HG03045 (cell line): Measurements from ENCODE around the gene CSTB.

ENCODE experiments used
- ATAC-seq: cut with Tn5 transposase; IDR thresholded peaks from one replicate; pipeline ENCODE4 v1.9.1; 2021; ENCODE audit warnings: mild to moderate bottlenecking, moderate library complexity; ENCODE audit not compliant: unreplicated experiment

Gene CSTB

DNA sequence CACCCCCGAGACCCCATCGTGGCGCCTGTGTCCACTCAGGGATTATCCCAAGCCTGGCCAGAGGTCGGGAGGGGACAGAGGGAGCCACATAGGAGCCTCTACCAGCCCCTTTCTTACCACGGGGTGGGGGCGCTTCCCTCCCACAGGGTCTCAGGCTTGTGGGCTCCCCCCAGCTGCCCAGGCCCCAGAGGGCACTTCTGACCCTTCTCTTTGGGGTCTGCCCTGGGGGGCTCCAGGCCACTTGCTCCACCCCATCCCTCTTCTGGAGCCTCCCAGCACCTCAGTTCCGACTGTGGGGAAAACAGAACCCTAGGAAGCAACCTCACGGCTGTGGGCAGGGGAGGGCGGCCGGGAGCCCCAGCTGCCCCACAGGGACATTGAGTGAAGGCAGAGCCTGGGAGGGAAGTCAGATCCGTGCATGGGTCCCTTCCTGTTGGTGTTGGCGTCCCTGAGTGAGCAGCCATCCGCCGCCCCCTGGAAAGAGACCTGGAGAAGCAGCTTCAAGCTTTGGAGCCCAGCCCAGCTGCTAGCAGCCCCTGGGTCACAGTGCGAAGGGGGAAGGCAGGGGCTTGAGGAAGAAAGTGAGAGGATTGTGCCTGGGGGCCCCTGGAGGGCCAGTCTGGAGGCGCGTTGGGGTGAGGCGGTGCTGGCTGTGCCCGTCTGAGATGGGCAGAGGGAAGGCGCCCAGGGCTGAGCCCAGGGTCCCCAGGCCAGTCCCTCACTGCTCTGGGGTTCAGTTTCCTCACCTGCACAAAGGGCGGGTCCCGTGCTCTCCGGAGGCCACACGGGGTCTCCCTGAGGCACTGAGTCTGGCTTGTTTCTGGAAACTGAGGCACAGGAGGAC is 35.4 kb upstream of the CSTB start:
- no peak for ATAC-seq

DNA sequence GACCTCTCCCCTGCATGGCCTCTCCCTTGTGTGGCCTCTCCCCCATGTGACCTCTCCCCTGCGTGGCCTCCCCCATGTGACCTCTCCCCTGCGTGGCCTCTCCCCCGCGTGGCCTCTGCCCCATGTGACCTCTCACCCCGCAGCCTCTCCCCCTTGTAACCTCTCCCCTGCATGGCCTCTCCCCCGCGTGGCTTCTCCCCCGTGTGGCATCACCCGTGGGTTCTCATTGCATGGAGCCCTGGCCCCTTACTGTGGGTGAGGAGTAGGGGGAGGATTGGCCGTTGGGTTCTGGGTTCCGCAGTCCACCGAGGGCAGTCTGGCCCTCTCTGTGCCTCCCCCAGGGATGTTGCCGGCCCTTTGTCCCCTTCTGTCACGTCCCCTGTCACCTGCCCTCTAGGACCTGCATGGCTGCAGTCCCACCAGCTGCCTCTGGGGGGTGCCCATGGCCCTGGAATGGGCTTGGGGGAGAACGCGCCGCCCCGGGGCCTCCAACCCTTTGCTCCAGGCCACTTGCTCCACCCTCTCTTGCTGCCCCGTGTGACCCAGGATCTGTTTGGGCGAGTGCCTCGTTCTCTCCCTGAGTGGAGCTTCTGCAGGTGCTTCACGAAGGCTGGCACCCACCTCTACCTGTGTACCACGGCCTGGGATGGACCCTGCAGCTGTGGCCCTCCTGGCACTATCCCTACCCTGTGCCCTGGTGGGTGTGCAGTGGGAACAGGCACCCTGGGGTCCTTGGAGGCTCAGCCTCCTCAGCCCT is 34.6 kb upstream of the CSTB start:
- no peak for ATAC-seq

DNA sequence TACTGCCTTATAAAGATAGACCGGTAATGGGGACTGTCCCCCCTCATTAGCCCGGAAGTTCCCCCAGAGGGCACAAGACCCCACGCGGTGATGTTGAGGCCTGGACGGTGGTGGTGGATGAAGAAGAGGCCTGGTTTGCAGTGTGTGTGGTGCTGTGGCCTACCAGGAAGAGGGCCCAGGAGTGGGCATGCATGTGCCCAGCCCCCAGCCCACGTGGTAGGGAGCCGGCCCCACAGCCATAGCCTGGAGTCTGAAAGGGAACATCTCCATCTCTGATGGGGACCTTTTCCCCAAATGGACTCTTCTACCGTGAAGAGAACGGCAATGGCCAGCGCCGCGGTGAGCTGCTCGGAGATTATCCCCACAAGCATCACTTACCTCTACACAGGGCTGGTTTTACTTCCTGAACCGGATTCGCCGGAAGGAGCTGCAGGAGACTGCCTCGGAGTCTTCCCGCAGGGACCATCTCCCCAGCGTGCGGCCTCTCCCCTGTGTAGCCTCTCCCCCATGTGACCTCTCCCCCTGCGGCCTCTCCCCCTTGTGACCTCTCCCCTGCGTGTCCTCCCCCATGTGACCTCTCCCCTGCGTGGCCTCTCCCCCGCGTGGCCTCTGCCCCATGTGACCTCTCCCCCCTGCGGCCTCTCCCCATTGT is 33.9 kb upstream of the CSTB start:
- ATAC-seq, result no peak

DNA sequence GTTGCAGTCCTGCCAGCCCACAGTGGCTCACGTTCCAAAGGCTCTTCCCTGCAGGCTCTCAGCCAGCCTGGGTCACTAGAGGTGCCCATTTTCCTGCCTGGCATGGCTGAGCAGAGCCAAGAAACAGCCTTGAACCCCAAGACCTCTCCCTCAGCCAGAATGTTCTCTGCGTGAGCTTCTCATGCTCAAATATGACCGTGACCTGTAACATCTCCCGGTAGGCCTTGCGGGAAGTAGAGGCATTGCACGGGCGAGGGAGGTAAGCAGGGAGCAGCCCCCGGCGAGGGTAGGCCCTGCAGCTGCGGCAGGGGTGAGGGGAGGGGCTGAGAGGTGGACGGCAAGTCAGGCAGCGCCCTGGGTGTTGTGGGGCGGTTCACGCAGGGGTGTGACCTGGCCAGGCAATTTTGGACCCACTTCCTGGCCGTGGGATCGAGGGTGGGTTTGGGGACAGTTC is 33.3 kb upstream of the CSTB start:
- ATAC-seq, result no peak

DNA sequence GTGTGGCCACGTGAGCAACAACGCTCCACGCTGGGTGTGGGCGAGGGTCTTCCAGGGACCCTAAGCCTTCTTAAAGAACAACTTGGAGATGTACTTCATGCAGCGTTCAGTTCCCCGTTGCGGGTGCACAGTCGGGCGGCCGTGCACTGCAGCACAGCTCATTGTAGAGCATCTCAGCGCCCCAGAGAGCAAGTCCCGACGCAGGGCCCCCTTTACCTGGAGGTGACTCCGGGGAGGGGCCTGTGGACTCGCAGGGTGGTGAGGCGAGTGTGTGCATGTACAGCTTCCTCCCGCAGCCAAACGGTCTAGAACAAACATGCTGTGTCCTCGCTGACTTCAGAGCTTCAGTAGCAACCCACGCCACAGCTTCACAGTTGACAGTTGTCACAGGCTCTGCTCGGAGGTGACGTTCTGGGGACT is 32.7 kb upstream of the CSTB start:
- ATAC-seq, result no peak

DNA sequence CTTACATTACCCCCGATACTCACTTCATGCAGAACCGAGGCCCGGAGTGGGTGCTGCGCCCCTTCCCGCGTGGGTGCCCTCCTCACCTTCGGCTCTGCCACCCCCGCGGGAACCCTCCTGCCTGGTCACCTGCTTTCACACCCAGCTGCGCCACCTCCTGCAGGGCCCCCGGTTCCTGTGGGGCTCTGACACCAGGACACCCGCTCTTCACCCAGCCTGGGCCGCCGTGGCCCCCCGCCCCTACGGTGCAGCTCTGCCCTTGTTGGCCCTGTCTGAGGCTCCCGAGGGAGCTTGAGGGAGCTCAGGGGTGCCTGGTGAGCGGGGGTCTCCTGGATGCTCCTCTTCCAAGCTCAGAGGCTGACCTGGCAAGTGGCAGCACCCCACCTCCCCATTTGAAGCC is 32.3 kb upstream of the CSTB start:
- no peak for ATAC-seq

DNA sequence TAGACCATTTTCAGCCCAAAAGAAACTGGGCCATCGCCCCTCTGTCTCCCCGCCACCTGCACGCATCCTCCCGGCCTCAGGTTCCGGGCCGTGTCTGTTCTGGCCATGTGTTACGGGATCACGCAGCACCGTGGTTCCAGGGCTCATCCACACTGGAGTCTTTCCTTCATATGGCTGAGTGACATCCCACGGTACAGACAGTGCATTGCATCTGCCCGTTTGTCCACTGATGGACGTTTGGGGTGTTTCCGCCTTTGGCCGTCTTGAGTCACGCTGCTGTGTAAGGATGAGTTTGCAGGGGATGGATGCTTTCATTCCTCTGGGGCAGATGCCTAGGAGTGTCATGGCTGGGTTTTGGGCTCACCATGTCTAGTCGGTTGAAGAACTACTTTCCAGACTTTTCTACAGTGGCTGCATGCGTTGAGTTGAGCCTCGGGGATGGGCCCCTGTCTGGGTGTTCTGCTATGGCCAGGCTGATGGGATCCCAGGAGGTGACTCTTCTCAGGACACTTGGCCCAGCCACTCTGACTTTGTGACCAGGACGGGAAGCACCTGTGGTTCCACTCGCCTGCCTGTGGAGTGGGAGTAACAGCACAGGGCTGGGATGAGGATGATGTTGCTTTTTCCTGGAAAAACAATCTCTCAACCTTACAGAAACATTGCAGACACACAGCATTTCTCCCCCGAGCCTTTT is 30.1 kb upstream of the CSTB start:
- ATAC-seq, result peak; percentile 6

DNA sequence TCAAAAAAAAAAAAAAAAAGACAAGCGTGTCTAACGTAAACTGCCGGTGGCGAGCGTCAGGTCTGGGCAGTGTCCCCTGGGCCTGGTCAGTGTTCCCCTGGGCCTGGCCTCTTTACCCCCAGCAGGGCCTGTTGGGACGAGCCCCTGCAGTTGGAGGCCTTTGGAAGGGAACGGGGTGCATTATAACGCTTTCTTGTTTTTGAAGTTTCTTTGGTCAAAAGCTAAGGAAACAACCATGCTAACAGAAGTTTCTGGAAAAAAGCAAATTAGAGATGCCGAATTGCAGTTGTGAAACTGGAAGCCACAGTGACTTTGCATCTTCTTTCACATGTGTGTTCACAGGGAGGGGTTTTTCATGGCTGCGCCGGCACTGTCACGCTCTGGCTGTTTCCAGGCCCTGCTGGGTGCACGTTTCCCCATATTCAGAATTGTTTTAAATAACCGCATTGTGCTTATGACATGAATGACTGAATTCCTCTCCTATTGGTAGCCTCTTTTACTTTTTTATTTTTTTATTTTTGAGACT is 29.2 kb upstream of the CSTB start:
- ATAC-seq, result peak; percentile 71

DNA sequence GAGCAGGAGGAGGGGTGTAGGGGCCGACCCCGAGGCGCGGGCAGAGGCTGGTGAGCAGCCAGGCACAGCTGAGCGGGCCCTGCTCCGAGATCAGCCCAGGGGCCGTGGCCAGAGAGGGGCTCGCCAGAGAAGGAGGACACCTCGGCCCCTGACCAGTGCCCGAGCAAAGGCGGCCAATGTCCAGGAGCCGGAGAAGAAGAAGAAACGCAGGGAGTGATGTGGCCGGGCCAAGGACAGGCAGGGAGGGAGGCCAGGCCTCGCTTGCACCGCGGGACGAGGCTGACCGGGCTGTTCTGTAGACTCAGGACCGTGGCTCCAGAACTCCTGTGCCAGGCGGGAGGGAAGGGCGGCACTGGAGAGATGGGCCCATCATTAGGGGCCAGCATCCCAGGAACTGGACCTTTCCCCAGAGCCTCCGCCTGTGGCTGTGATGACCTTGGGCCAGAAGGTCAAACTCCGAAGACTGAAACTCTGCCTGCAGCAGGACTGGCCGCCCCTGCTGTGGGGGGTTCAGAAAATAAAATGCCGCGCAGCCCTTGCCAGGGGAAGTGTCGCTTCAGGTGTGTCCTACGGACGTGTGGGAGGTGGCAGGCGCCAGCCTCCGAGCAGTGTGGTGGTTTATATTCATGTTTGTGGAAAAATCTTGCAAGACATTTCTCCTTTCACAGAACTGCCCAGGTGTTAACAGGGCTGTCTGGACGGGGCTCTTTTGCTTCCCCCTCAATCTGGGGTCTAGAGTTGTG is 27.6 kb upstream of the CSTB start:
- ATAC-seq, result no peak

DNA sequence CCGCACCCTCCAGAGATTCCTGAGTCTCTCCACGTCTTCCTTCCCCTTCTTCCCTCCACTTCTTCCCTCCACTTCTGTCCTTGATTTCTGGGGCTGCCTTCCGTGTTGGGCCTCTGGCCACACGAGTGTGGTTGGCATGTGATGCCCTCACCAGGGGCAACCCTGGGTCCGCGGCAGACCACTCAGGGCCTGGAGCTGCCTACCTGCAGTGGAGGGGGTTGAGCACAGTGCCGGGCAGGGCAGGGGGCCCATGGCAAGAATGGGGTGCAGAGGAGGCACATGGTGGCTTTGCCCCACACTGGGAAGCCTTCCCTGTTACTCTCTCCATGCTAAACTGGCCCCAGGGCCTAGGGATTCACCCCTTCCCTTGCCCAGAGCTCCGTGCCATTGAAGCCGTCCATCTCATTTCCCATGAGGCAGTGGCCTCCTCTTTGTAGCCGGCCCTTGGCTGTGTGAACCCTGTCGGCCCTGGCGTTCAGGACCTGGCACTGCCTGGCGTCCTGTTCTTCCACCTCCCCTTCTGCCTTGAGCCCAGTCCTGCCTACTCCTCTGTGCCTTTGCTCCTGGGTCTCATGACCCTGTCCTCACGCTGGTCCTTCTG is 26.7 kb upstream of the CSTB start:
- no peak for ATAC-seq

DNA sequence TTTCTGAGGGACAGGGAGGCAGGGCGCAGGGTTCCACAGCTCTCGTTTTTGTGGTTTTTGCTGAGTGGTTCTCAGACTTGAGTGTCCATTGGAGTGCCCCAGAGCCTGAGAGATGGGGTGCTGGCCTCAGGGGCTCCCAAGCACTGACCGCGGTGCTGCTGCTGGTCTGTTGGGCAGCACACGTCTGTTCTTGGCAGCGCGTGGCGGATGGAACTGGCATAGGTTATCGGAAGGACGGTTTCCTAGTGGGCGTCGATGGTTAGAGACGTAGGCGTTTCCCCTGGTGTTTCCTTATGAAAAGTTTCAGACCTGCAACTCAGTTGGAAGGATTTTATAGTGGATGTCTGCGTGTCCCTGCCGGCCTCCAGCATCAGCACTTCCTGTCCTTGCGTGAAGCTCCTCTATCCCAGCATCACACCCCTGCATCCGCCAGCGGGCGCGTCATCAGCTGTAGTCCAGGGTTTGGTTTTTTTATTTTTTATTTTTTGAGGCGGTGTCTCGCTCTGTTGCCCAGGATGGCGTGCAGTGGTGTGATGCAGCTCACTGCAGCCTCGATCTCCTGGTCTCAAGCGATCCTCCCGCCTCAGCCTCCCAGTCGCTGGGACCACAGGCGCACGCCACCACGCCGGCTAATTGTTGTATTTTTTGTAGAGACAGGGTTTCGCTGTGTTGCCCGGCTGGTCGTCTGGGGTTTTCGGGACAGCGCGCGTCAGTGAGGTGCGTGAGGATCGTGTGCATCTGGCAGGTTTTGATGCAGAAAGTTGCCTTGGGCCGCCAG is 25.1 kb upstream of the CSTB start:
- ATAC-seq, result no peak

DNA sequence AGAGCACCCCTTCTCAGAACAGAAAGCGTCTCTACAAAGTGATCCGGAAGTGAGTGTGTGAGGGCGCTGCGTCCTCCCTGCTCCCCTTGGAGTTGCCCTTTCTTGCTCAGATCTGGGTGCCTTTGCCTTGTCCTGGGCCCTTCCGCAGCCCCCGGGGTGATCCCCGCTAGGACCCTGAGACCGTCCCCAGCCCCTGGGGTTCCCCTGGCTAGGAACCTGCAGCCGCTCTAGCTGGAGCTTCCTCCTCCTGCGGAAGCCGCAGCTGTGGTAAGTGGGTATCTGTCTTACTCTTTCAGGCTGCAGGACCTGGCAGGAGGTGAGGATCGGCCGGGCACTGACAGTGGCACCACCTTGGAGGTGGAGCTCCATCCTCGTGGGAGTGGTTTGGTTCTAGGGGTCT is 24.5 kb upstream of the CSTB start:
- no peak for ATAC-seq

DNA sequence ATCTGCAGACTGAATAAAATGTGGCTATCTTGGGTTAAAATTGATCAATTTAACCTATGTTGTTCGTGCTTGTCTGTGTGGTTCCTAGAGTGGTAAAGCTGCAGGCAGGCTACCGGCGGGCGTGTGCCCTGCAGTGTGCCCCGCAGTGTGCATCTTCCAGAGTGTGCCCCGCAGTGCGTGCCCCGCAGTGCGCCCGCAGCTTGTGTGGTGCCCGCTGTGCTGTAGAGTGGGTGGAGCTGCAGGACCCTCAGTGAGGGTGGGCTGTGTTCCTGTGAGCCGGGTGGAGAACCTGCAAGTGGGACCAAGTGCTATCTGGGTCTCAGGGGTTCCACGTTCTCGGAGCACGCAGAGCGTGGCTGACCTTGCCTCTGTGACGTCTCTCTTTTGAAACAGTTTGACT is 24.0 kb upstream of the CSTB start:
- no peak for ATAC-seq

DNA sequence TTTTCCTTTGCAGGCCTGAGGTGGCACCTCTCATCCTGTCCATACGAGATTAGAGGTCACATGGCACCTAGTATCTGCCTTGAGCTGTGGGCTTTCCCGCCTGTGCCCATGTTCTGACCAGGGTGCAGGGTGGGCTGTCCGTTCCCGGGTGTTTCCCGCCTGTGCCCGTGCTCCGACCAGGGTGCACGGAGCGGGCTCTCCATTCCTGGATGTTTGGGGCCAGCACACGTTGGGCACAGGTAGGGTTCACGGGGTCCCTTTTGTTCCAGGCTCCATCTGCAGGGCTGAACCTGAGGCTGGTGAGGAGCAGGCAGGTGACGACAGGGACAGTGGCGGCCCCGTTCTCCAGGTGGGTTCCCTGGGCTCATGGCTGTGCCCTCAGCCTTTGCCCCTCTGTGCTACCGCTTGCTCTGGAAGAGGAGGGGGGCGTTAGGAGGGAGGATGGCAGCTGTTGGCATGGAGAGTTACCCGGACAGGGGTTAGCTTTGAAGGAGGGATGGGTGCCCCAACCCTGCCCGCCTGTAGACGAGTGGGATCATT is 23.3 kb upstream of the CSTB start:
- no peak for ATAC-seq

DNA sequence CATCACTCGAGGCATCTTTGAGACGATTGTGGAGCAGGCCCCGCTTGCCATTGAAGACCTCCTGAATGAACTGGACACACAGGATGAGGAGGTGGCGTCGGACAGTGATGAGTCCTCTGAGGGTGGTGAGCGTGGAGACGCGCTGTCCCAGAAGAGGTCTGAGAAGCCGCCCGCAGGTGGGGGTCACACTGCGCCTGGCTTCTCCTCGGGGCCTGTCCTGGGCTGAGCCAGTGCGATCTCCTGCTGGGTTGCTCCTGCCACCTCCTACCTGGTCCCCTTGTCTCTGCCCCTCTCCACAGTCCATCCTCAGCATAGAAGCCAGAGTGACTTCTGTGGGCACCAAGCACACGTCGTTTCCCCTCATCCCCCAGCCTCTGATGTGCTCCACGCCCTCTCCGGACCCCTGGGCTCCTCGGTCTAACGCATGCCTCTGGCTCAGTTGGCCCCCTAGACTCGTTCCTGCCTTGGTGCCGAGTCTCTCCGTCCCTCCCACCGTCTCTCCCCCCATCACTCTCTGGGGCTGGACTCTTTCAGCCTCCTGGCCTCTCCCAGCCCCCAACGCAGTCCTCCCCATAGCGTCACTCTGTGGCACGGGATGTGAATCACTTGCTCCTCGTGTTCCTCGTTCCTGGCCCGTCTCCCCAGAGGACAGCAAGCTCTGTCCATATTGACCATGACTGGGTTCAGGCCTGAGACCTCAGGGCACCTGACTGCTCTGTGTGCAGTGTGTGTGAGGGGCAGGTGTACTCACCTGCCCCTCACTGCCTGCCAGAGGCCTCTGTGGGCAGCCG is 22.0 kb upstream of the CSTB start:
- ATAC-seq, result no peak

DNA sequence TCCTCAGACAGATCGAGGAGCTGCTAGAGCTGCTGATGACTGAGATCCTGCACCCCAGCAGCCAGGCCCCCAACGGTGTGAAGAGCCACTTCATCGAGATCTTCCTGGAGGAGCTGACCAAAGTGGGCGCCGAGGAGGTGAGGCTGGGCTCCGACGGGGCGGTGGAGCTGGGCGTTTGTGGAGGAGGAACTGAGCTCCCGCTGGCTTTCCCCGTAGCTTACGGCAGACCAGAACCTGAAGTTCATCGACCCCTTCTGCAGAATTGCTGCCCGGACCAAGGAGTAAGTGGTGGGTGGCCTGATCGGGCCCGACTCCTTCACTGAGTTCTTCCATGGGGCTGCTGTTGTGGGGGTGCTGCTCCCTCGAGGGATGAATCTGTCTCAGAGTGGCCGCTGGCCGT is 21.3 kb upstream of the CSTB start:
- ATAC-seq, result no peak

DNA sequence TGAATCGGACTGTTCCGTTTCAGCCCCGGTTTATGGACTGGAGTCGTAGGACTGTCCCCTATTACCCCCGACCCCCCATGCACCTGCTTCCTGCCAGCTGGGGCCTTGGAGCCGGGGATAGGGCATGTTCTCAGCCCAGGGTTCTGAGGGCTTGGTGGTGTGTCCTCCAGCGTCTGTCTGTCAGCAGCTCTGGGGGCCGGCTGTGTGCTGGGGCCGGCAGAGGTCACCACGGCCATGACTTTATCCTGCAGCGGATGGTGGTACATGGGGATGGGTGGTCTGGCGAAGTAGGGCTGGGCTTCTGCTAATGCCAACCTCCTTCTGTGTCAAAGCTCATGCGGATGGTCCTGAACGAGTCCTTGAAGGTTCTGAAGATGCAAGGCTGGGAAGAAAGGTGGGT is 18.7 kb upstream of the CSTB start:
- no peak for ATAC-seq

DNA sequence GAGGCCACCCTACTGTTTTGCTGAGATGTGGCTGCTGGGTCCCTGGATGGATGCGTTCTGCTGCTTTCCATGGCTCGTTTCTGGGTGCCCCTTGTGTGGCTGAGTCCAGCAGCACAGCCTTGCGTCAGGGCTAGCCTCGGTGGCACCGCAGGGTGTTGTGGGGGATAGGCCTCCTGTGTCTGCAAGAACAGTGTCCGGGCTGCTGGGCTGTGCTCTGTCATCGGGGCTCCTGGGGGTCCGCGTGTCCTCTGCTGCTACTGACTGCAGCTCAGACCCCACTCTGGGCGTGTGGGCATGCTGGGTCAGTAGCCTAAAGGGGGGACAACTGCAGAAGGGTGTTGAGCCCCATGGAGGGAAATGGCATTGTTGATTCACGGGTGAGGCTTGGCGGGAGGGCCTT is 18.2 kb upstream of the CSTB start:
- no peak for ATAC-seq
